Hippocampal formation (tissue), 2 donors: ENCODE measurements around the gene PPP1R13B.
A peak's percentile ranks its signal among the peaks of the same experiment; 100 is the strongest.
"Not testable (repeated sequence)": the region's sequence is repeated elsewhere in the genome, so short reads cannot be mapped to it uniquely, and the experiment has no call there.

Experiments
- DNase-seq, 2 donors: peaks; one replicate each; lab custom pipeline; 2025; lab: John Stamatoyannopoulos, UW

Gene PPP1R13B

DNA sequence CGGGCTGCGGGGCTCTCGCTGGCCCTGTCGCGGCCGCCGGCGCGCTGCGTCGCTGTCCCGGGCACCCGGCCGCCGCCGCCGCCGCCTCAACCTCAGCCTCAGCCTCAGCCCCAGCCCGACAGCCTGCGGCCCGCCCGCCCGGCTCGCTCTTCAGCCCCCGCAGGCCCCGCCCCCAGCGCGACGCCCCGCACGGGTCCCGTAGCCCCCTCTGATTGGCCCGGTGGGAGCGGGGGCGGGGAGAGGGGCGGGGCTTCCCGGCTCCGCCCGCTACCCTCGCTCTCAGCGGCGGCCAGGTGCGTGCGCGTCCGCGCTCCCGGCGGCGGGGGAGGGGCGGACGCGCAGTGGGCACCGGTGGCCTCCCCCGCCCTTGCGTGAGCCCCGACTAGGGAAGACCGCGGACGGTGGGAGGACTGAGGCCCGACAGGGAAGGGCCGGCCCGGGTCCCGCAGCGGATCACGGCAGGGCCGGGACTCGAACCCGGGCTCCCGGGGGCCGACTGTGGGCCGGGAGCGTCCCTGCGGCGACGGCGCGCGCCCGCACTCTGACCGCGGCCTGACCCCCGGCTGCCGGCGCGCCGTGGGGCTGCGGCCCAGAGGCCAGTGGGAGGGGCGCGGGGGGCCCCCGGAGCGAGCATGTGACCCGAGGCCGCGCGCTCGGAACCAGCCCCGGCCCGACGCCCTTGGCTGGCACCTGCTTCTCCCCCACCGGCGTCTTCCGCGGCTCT, at the start of gene PPP1R13B:
Gene PPP1R13B (minus strand): TSS at position 125 of the 724 bp plus-strand sequence. CDS start 268 bp downstream, outside the sequence.
- peak; percentile 83 to 85 for DNase-seq

GRCh38 chr14:103896578-103896977, 49.2 kb upstream of the PPP1R13B start:
- no peak for DNase-seq

- DNase-seq, result no peak
These were observed 47.3 kb upstream of the PPP1R13B start for GRCh38 chr14:103894723-103895059.

- no peak for DNase-seq
These were observed 46.8 kb upstream of the PPP1R13B start for GRCh38 chr14:103894034-103894722.

GRCh38 chr14:103892247-103892646, 44.9 kb upstream of the PPP1R13B start:
- no peak for DNase-seq

- no peak for DNase-seq
These were observed 44.4 kb upstream of the PPP1R13B start for GRCh38 chr14:103891667-103892215.

- DNase-seq, result no peak
These were observed 43.7 kb upstream of the PPP1R13B start for GRCh38 chr14:103890821-103891666.

DNA sequence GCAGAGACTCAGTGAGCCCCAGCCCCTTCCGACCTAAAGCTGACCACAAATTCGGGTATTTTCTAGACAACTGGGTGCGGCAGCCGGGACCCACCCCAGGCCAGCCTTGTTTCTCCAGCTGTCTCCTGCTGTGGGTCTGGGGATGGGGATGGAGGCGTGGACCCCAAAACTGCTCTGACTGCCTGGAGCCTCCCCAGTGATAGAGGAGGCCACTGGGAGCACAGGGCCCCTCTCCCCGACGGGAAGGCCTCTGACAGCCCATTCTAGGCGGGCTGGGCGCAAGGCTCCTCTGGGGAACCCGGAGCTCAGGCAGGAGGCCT, 42.6 kb upstream of the PPP1R13B start:
- no peak for DNase-seq

- no peak for DNase-seq
These were observed 42.1 kb upstream of the PPP1R13B start for GRCh38 chr14:103889313-103890051.

GRCh38 chr14:103889002-103889312, 41.6 kb upstream of the PPP1R13B start:
- DNase-seq, result not testable (repeated sequence)

- no peak for DNase-seq
These were observed 40.3 kb upstream of the PPP1R13B start for GRCh38 chr14:103887557-103888115.

GRCh38 chr14:103887170-103887501, 39.8 kb upstream of the PPP1R13B start:
- no peak for DNase-seq

- peak in 1 of 2 donors; percentile 2 for DNase-seq
These were observed 39.2 kb upstream of the PPP1R13B start for GRCh38 chr14:103886304-103887169.

DNA sequence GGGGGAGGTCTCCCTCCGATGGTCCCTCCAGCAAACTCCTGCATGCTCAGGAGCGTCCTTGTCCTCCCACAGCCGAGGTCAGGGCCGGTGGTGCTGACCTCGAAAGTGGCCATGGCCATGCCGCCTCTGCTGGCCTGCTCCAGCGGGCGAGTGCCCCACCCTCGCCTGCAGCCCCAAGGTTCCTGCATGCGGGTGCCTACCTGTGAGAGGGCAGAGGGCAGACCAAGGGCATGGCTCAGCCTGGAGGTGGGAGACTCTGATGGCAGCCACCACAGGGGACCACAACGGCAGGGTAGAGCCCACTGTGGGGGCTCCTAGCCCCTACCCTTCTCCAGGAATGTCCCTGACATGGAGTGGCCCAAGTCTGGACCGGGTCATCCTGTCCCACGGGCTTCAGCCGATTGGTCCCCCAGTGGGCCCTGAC, 38.1 kb upstream of the PPP1R13B start:
- DNase-seq, result no peak

DNA sequence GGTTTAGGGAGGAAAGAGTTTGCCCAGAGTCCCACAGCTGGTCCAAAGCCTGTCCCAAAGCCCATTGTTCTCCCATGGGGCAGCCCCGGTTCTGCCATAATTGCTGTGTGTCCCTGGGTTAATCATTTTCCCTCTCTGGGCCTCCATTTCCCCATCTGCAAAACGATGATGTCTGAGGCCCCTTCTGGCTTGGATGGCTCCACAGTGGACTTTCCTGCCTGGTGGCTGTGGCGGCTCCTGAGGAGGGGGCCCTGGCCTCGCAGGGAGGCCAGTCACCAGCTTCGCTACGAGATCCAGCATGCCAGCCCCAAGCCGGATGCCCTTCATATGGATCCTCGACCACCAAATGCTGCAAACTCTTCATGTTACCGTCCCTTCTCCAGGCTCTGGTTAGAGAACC, 37.5 kb upstream of the PPP1R13B start:
- DNase-seq, result no peak

DNA sequence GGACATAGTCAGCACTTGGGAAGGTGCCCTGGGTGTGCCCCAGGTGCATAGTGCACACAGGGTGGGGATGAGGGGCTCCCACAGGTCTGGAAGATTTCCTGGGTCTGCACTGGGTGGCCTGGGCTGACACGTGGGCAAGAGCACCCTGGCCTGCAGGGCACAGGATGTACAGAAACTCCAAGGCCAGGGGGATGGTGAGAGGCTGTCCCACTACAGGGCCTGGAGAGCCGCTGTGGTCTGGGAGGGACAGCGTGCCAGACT, 35.8 kb upstream of the PPP1R13B start:
- DNase-seq, result no peak

- DNase-seq, result no peak
These were observed 35.3 kb upstream of the PPP1R13B start for GRCh38 chr14:103882503-103883262.

GRCh38 chr14:103881268-103882201, 34.2 kb upstream of the PPP1R13B start:
- DNase-seq, result no peak
